Chondrocyte (in vitro differentiated cells): ENCODE data around the gene ILF2. TPM values are rescaled to one million over a fixed set of nuclear protein-coding genes. Genes with fewer than 3 reads are reported as not detected.

Experiments used
- DNase-seq: peaks from one replicate; pipeline ENCODE4 v3.0.0; 2021; ENCODE audit warnings: mixed read lengths, low spot score
- H3K27ac Mint-ChIP-seq: one replicate; pipeline ENCODE4 v1.8.0; 2021; ENCODE audit warnings: mild to moderate bottlenecking, moderate library complexity, mixed read lengths; ENCODE audit not compliant: unreplicated experiment
- H3K27me3 Mint-ChIP-seq: 2 replicates; pipeline ENCODE4 v1.8.0; 2021; ENCODE audit warnings: low read depth, mixed read lengths
- H3K36me3 Mint-ChIP-seq: 2 replicates; pipeline ENCODE4 v1.8.0; 2021; ENCODE audit warnings: low read depth, mixed read lengths
- H3K4me1 Mint-ChIP-seq: 2 replicates; pipeline ENCODE4 v1.8.0; 2021; ENCODE audit warnings: low read depth, mild to moderate bottlenecking, mixed read lengths
- H3K4me3 Mint-ChIP-seq: one replicate; pipeline ENCODE4 v1.8.0; 2021; ENCODE audit warnings: mild to moderate bottlenecking, moderate library complexity, mixed read lengths; ENCODE audit not compliant: unreplicated experiment
- H3K9me3 Mint-ChIP-seq: 2 replicates; pipeline ENCODE4 v1.8.0; 2021; ENCODE audit warnings: low read depth, mixed read lengths
- total RNA-seq: library from RNA; stranded (reverse); gene quantifications from 3 replicates; pipeline ENCODE4 v1.2.1, GENCODE V29; 2021
- TF ChIP-seq, protein P1 (sequence below): fragments of 200-600 bp; sonication (generic); IDR thresholded peaks from 2 replicates; pipeline ENCODE4 v1.5.0; 2021; ENCODE audit warnings: antibody characterized with exemption, mild to moderate bottlenecking, moderate library complexity

The ILF2 gene
- total RNA-seq, 1 donor from 2014 or later, result 122 TPM

GRCh38 chr1:153698923-153699714 is 28.3 kb upstream of the ILF2 start:
- no peak overlapping the region for H3K27ac Mint-ChIP-seq

DNA sequence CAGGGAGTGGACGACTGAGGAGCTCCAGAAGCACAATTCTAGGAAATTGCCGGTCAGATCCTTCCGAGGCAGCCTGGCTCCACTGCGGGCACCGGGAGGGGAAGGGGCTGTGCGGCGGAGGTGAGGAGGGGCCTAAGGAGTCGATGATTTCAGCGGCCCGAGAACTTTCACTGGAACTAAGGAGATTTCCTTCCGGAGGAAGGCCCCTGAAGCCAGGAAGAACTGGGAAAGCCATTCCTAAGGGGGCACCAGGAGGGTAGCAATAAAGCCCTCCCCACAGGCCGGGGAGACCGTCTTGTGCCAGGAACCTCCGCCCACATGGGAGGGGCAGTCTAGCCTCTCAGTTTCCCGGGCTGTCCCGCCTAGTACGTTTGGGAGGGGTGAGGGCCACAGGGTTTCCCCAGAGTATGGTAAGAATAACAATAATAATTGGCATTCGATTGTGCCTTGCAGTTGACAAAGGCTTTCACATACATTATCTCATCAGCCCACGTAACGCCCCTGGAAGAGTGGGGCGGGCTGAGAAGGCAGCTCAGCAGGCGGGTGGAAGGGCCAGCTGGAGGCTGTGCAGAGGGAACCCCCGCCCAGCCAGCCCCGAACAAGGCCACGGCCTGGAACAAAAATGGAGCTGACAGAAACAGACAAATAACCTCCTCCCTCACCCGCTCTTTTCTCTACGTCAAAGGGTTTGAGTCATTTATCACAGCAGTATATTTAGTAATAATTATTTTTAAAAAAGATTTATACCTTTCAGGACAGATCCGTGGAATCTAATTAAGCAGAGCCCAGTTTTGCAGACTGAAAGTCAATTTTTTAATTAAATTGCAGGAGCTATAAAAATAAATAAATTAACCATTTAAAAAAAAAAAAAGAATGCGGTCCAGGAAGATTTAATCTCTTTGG is 27.5 kb upstream of the ILF2 start:
- Mint-ChIP-seq H3K27me3 (no peaks in the 10 kb centered on the region), H3K36me3 (no peaks in the 10 kb centered on the region), H3K4me3 (no peak overlapping the region), H3K27ac (no peak overlapping the region), H3K9me3 (no peaks in the 10 kb centered on the region), H3K4me1 (peaks cover 3% of the 10 kb centered on the region)
- DNase-seq, result no peak
- TF ChIP-seq, protein P1, sequence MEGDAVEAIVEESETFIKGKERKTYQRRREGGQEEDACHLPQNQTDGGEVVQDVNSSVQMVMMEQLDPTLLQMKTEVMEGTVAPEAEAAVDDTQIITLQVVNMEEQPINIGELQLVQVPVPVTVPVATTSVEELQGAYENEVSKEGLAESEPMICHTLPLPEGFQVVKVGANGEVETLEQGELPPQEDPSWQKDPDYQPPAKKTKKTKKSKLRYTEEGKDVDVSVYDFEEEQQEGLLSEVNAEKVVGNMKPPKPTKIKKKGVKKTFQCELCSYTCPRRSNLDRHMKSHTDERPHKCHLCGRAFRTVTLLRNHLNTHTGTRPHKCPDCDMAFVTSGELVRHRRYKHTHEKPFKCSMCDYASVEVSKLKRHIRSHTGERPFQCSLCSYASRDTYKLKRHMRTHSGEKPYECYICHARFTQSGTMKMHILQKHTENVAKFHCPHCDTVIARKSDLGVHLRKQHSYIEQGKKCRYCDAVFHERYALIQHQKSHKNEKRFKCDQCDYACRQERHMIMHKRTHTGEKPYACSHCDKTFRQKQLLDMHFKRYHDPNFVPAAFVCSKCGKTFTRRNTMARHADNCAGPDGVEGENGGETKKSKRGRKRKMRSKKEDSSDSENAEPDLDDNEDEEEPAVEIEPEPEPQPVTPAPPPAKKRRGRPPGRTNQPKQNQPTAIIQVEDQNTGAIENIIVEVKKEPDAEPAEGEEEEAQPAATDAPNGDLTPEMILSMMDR, result no peak

More at GRCh38 chr1:153698923-153699714, 28.3 kb upstream of the ILF2 start:
- TF ChIP-seq, protein P1, result no peak
- DNase-seq, result no peak
- peaks cover 3% of the 10 kb centered on the region for H3K4me1 Mint-ChIP-seq
- H3K4me3 Mint-ChIP-seq, result no peak overlapping the region
- no peaks in the 10 kb centered on the region for H3K9me3 Mint-ChIP-seq
- H3K27me3 Mint-ChIP-seq, result no peaks in the 10 kb centered on the region
- no peaks in the 10 kb centered on the region for H3K36me3 Mint-ChIP-seq

GRCh38 chr1:153697191-153698019 is 26.6 kb upstream of the ILF2 start:
- H3K36me3 Mint-ChIP-seq, result no peaks in the 10 kb centered on the region
- H3K4me3 Mint-ChIP-seq, result no peak overlapping the region
- H3K9me3 Mint-ChIP-seq, result no peaks in the 10 kb centered on the region
- no peak overlapping the region for H3K27ac Mint-ChIP-seq
- DNase-seq, result no peak
- peaks cover 3% of the 10 kb centered on the region for H3K4me1 Mint-ChIP-seq
- TF ChIP-seq, protein P1, result no peak
- H3K27me3 Mint-ChIP-seq, result no peaks in the 10 kb centered on the region

DNA sequence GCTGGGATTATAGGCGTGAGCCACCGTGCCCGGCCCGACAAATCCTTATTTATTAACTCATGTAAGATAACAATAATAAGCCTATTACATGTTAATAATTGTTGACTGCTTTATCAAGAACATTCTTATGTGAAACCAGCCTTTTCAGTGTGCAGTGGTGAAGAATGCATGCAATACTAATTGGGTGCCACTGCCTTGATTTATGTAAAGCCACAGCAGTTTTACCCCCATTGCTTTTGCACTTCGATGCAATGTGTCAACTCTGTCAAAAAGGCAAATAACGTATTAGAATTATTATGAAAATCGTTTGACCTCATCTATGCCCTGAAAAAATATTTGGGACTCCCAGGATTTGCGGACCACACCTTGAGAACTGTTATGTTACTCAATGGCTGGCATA is 25.9 kb upstream of the ILF2 start:
- no peak overlapping the region for H3K4me3 Mint-ChIP-seq
- H3K9me3 Mint-ChIP-seq, result no peaks in the 10 kb centered on the region
- H3K27me3 Mint-ChIP-seq, result no peaks in the 10 kb centered on the region
- TF ChIP-seq, protein P1, result no peak
- peaks cover 3% of the 10 kb centered on the region for H3K4me1 Mint-ChIP-seq
- H3K27ac Mint-ChIP-seq, result no peak overlapping the region
- H3K36me3 Mint-ChIP-seq, result no peaks in the 10 kb centered on the region
- no peak for DNase-seq

GRCh38 chr1:153693466-153693865 is 22.7 kb upstream of the ILF2 start:
- no peaks in the 10 kb centered on the region for H3K9me3 Mint-ChIP-seq
- H3K4me1 Mint-ChIP-seq, result peaks cover 3% of the 10 kb centered on the region
- TF ChIP-seq, protein P1, result no peak
- no peaks in the 10 kb centered on the region for H3K36me3 Mint-ChIP-seq
- H3K4me3 Mint-ChIP-seq, result no peak overlapping the region
- no peak overlapping the region for H3K27ac Mint-ChIP-seq
- DNase-seq, result no peak
- no peaks in the 10 kb centered on the region for H3K27me3 Mint-ChIP-seq
